Mononuclear cell (primary cell): Measurements from ENCODE around the gene CALML3. TPM values are rescaled to one million over a fixed set of nuclear protein-coding genes. Genes with fewer than 3 reads are reported as not detected.

ENCODE experiments used
- H3K27me3 ChIP-seq: 2 replicates; pipeline ENCODE4 v1.6.0; 2011; ENCODE audit warnings: low read length, control low read depth; ENCODE audit not compliant: insufficient read depth
- H3K4me1 ChIP-seq: 2 replicates; pipeline ENCODE4 v1.5.1; 2011; ENCODE audit warnings: mild to moderate bottlenecking, low read length, control low read depth; ENCODE audit not compliant: insufficient read depth
- H3K4me3 ChIP-seq: 2 replicates; pipeline ENCODE4 v1.5.1; 2011; ENCODE audit warnings: mild to moderate bottlenecking, low read length, moderate library complexity
- H3K9me3 ChIP-seq: 2 replicates; pipeline ENCODE4 v1.5.1; 2011; ENCODE audit warnings: low read depth, mild to moderate bottlenecking, control low read depth, low read length
- total RNA-seq: library from RNA; depleted of rRNA; stranded (reverse); fragments of >200 nt; gene quantifications from one replicate; pipeline ENCODE4 v1.2.3, GENCODE V29; 2012

Gene CALML3
- total RNA-seq, 1 donor = not detected

DNA sequence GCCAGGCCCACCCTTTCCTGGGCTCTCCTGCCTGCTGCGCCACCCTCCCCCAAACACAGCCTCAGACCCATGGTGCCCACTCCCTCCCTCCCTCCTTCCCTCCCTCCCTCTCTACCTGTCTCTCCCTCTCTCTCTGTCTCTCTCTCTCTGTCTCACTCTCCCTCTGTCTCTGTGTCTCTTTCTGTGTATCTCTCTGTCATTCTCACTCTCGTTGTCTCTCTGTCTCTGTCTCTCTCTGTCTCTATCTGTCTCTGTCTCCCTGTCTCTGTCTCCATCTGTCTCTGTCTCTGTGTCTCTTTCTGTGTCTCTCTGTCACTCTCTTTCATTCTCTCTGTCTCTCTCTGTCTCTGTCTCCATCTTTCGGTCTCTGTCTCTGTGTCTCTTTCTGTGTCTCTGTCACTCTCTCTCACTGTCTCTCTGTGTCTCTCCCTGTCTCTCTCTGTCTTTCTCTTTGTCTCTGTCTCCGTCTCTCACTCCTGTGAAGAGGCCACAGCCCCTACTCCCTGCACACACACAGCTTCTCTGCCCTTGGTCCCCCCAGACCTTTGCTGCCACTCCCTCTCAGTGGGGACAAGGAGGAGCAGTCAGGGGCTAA is 51.5 kb downstream of the CALML3 start:
- no peaks in the 10 kb centered on the region for H3K27me3 ChIP-seq
- H3K9me3 ChIP-seq = no peaks in the 10 kb centered on the region
- no peak overlapping the region for H3K4me3 ChIP-seq

More for the DNA sequence above, 51.5 kb downstream of the CALML3 start:
- H3K4me1 ChIP-seq = no peaks in the 10 kb centered on the region

Other genes starting within 250 kb of the CALML3 start
- gene UCN3, start 160.0 kb upstream of the CALML3 start, total RNA-seq = not detected
- not detected for gene TUBAL3, start 120.1 kb upstream of the CALML3 start, total RNA-seq
- gene NET1, start 112.4 kb upstream of the CALML3 start, total RNA-seq = 24.6 TPM
- not detected for gene CALML5, start 25.4 kb upstream of the CALML3 start, total RNA-seq
- gene ASB13, start 141.6 kb downstream of the CALML3 start, total RNA-seq = 3.1 TPM
- 114 TPM for gene TASOR2, start 159.9 kb downstream of the CALML3 start, total RNA-seq